Measurements from ENCODE around the gene CRCP.
"Not testable (repeated sequence)": the region's sequence is repeated elsewhere in the genome, so short reads cannot be mapped to it uniquely, and the experiment has no call there.

Gene CRCP

DNA sequence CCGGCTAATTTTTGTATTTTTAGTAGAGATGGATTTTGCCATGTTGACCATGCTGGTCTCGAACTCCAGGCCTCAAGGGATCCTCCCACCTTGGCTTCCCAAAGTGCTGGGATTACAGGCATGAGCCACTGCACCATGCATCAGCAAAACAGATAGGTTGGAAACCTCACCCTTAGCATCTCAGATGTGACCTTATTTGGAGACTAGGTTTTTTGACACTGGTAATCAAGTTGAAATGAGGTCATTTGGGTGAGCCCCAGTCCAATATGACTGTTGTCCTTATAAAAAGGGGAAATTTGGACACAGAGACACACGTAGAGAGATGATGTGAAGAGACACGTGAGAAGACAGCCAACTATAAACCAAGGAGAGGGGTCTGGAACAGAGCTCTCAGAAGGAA is 48.0 kb downstream of the CRCP start:
- DNase-seq = no peak

DNA sequence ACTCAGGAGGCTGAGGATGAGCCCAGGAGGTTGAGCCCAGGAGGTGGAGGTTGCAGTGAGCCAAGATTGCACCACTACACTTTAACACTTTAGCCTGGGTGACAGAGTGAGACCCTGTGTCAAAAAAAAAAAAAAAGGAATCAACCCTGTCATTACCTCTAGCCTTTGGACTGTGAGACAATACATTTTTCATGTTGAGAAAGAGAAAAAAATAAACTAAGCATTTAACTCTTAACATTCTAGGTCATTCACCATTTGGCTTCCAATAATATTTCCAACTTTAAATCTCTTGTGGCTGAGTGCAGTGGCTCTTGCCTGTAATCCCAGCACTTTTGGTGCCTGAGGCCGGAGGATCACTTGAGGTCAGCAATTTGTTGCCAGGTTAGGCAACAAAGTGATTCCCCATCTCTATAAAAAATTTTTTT is 48.6 kb downstream of the CRCP start:
- no peak for DNase-seq

DNA sequence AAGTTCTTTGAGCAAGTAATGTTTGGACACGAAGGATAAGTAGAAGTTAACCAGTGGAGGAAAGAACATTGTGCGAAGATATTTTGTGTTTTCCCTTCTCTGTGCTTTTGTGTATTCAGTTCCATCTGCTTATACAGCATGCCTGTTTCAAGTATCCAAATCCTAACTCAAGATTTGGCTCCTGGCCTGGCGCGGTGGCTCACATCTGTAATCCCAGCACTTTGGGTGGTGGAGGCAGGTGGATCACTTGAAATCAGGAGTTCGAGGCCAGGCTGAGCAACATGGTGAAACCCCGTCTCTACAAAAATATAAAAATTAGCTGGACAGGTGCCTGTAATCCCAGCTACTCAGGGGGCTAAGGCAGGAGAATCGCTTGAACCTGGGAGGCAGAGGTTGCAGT is 49.7 kb downstream of the CRCP start:
- no peak for DNase-seq

DNA sequence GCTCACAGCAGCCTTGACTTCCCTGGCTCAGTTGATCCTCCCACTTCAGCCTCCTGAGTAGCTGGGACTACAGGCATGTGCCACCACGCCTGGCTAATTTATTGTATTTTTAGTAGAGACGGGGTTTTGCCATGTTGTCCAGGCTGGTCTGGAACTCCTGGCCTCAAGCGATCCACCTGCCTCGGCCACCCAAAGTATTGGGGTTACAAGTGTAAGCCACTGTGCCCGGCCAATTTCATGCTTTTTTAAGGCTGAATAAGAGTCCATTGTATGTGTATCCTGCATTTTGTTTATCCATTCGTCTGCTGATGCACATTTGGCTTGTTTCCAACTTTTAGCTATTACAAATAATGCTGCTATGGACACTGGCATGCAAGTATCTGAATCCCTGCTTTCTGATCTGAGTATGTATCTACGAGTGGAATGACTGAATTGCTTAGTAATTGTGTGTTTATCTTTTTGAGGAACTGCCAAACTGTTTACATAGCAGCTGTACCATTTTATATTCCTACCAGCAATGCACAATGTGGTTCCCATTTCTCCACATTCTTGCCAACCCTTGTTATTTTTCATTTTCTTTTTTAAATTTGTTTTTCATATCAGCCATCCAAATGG is 53.2 kb downstream of the CRCP start:
- DNase-seq = no peak

DNA sequence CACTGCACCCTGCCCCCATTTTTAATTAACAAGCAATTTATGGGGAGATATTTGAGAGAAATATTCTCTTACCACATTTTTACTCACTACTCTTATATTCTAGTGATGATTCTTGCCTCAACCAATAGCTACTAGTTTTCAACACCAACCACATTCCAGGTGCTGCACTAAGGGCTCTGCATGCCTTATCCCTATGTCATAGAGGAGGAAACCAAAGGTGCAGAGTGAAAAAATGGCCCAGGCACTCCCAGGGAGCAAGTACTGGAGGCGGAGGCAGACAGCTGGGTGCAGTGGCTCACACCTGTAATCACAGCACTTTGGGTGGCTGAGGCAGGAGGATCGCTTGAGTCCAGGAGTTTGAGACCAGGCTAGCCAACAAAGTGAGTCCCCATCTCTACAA is 55.0 kb downstream of the CRCP start:
- DNase-seq = no peak

DNA sequence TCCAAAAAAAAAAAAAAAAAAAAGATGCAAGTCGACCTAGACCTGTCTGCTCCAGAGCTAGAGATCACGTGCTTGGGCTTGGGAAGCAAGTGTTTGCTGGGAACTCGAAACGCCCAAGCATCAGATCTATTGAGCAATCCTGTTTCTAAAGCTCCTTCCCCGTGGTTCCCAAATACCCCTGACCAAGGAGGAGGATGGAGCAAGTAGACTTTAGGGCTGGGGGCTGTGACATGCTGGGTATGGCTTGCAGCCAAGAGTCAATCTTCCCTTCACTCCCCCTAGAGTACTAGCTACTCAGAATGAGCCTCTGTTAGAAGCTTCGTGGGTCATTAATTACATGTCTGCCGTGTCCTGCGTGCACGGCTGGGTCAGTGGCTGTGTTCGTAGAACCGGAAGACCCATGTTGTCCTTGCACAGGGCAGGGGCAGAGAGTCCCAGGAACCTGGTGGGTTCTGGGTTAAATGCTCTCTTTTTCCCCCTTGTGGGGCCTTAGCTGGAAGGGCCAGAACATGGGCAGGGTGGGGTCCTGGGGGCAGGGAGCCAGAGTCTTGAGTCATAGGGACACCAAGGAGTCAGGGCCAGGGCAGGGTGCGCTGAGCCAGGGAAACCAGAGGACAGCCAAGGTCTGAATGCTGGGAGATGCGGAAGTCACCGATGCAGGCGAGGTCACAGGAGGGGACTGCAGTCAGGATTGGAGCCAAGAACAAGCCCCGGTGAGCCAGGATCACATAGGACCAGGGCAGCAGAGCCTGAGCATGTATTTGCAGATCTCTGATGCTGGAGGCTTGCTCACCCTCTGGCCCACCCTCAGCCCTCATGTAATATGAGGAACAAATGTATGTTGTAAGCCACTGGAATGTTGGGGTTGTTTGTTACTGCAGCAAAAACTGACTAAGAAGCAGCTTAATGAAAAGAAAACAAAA is 55.9 kb downstream of the CRCP start:
- no peak for DNase-seq

DNA sequence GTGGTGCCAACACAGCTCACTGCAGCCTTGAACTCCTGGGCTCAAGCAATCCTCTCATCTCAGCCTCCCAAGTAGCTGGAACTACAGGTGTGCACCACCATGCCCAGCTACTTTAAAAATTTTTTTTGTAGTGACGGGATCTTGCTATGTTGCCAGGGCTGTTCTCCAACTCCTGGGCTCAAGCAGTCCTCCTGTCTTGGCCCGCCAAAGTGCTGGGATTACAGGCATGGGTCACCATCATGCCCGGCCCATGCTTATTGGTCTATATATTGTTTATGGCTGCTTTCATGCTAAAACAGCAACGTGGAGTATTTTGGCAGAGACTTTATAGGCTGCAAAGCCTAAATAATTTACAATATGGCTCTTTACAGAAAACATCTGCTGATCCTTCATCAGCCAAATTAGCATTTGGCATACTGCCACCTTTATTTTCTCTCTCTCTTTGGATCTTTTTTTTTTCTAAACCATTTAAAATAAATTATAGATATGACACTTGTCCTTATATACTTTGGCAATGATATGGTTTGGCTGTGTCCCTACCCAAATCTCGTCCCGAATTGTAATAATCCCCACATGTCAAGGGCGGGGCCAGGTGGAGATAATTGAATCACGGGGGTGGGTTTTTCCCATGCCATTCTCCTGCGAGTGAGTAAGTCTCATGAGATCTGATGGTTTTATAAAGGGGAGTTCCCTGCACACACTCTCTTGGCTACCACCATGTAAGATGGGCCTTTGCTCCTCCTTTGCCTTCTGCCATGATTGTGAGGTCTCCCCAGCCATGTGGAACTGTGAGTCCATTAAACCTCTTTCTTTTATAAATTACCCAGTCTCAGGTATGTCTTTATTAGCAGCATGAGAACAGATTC is 58.1 kb downstream of the CRCP start:
- DNase-seq = peak; percentile 60

DNA sequence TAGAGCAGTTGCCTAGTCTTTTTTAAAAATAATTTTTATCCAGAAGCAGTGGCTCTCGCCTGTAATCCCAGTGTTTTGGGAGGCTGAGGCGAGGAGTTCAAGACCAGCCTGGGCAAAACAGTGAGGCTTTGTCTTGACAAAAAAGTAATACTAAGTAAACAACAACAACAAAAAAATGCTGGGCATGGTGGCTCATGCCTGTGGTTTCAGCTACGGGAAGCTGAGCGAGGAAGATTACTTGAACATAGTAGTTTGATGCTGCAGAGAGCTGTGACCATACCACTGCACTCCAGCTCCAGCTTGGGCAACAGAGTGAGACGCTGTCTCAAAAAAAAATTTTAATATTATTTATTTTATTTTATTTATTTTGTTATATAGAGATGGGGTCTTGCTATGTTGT is 59.2 kb downstream of the CRCP start:
- DNase-seq = no peak

DNA sequence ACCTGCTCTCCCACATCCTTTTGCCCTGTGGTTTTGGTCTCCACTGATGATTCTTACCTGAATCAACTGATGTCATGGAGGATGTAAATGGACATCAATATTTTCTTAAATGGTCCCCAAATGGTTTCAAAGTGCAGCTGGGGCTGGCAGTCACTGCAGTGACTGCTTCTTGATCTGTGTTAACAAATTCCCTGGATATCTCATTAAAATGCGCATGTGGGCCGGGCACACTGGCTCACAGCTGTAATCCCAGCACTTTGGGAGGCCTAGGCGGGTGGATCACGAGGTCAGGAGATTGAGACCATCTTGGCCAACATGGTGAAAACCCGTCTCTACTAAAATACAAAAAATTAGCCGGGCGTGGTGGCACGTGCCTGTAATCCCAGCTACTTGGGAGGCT is 60.4 kb downstream of the CRCP start:
- DNase-seq = not testable (repeated sequence)

DNA sequence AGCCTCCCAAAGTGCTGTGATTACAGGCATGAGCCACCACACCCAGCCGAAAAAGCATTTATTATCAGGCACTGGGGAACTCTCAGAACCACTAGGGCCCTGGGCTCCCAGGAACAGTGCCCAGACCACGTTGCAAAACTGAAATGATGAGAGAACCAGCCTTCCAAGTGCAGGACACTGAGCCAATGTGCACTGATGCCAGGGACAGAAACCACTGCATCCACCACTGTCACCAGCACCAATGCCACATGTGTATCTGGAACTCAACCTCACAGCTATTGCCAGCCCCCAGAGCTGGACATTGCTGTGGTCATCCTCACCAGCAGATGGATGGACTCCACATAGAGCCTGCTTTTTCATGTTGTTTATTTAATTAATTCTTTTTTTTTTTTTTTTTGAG is 62.3 kb downstream of the CRCP start:
- DNase-seq = no peak

DNA sequence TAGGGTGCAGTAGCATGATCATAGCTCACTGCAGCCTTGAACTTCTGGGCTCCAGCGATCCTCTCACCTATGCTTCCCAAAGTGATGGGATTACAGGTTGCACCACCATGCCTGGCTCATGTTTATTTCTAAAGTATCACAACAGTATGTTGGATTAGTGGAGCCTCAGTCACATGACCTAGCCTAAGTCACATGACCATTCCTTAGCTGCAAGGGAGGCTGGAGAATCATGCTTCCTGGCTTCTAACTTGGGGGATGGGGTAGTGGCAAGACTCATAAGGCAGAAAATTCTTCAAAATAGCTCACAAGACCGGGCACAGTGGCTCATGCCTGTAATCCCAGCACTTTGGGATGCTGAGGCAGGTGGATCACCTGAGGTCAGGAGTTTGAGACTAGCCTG is 63.6 kb downstream of the CRCP start:
- DNase-seq = no peak

DNA sequence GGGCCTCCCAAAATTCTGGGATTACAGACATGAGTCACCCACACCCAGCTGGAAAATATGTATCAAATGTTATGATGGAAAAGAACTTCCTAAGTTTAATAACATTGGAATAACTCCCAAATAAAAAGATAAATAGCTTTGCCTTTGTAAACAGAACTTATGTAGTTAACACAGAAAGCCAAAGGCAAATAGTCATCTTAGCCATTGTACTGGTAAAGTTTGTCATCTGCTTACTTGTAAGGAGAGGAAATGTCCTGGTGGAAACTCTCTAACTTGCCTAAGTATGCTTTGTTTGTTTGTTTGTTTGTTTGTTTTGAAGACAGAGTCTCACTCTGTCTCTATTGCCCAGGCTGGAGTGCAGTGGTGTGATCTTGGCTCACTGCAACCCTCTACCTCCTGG is 66.7 kb downstream of the CRCP start:
- DNase-seq = no peak

DNA sequence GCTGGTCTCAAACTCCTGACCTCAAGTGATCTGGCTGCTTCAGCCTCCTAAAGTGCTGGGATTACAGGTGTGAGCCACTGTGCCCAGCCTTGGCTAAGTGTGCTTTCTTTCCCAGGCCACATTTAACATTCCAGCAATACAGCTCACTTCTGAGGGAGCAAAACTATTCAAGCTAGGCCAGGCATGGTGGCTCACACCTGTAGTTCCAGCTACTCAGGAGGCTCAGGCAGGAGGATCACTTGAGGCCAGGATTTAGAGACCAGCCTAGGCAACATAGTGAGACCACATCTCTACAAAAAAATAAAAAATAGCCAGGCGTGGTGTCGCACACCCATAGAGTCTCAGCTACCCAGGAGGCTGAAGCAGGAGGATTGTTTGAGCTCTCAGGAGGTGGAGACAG is 67.2 kb downstream of the CRCP start:
- no peak for DNase-seq

DNA sequence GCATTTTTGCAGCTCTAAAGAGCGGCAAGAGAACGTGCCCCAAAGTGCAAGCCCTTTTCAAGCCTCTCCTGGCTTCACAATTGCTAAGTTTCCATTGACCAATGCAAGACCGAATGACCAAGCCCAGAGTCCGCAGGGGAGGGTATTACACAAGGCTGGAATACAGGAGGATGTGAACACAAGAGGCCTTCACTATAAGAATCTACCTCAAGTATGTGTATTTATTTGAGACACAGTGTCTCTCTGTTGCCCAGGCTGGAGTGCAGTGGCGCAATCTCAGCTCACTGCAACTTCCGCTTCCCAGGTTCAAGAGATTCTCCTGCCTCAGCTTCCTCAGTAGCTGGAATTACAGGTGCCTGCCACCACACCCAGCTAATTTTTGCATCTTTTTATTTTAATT is 68.3 kb downstream of the CRCP start:
- DNase-seq = no peak

DNA sequence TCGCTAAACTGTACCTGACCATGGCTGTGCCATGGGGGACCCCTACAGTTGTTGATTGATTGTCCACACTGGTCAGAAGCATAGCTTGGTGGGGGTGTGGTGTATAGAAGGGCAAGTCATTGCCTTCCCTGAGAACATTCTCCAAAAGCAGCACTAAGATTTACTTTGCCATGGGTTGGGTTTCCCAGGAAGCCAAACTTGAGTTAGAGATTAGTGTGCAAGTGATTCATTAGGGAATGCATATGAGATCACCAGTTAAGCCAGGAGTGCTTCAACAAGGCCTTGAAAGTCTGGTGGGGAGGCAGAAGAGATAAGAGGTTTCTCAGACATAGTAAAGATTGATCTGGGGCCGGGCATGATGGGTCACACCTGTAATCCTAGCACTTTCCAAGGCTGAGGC is 69.1 kb downstream of the CRCP start:
- no peak for DNase-seq

DNA sequence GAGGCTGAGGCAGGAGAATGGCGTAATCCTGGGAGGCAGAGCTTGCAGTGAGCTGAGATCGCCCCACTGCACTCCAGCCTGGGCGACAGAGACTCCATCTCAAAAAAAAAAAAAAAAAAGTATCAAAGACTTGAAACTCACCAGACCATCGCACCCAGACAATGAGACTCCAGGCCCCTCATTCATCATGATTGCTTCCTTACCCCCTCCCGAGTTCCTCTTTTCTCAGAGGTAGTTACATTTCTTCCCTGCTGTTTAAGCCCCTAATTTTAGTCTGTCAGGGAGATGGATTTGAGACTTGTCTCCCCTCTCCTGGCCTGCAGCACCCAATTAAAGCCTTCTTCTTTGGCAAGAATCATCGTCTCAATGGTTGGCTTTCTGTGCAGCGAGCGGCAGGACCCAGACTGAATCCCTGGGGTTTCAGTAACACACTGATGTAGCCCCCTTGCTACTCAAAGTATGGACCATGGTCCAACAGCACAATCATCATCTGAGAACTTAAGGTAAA is 71.1 kb downstream of the CRCP start:
- DNase-seq = no peak

DNA sequence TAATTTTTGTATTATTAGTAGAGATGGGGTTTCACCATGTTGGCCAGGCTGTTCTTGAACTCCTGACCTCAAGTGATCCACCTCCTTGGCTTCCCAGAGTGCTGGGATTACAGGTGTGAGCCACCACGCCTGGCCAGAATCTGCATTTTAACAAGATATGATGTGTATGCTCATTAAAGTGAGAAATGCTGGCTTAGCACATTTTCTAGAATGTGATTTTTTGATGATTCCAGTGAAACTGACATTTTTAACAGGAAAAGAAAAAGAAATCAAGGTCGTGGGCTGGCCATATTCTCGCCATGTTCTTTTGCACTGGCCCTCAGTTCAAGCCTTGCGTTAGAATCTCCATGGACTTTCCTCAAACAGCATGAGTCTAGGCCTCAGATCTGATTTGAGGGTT is 72.3 kb downstream of the CRCP start:
- DNase-seq = no peak

DNA sequence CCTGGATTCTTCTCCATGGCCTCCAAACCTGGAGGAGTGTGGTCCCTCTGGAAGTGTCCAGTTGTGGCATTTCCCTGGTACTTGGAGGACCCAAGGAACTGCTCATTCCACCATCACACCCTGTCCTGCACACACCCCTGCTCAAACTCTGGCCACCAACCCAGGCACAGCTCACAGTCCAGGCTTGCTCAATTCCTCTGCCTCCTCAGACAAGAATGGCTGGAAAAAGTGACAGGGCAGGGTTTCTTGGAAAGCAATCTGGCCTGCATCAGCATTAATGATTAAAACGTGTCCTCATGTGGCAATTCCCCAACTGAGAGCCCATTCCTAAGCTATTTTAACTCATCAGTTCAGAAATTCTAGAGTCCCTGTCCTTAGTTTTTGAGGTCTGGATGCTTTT is 73.3 kb downstream of the CRCP start:
- no peak for DNase-seq

DNA sequence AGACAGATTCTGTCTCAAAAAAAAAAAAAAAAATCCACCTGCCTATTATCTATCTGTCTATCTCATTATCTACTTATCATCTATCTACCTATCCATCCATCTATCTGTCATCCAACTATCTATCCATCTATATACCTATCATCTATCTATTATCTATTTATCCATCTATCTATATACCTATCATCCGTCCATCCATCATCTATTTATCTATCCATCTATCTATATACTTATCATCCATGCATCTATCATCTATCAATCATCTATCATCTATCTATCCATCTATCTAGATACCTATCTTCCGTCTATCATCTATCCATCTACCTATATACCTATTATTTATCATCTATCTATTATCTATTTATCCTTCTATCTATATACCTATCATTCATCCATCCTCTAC is 74.0 kb downstream of the CRCP start:
- DNase-seq = no peak

DNA sequence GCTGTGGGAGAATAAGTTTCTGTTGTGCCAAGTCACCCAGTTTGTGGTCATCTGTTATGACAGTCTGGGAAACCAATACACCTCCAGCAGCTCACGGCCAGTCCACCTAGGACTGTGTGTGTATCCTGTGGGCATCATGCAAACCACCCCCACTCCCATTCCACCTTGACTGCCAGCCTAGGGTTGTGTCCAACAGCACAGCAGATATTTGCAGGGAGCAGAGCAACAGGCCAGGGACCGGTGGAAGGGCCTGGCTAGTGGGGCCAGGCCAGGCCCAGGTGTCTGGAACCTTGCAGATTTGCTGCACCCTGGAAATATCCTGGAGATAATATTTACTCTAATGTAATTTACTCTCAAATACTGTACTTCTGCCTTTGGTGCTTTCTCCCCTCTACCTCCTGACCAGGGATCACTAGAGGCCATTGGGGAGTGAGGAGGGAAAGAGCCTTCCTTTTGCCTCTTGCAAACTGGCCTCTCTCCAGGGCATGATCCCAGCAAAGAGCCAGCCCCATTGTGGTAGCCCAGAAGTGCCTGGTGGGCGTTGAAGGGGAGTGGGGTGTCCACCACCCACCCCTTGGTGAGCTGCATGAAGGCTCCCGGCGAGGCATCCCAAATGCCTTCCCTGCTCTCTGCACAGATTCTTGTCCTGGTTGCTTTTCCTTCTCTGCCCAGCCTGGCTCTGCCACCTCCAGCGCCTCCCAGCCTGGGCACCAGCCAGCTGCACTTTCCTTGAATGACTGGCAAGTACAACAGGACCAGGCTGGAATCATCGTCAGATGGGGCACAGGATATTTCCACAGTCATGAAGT is 75.3 kb downstream of the CRCP start:
- no peak for DNase-seq

DNA sequence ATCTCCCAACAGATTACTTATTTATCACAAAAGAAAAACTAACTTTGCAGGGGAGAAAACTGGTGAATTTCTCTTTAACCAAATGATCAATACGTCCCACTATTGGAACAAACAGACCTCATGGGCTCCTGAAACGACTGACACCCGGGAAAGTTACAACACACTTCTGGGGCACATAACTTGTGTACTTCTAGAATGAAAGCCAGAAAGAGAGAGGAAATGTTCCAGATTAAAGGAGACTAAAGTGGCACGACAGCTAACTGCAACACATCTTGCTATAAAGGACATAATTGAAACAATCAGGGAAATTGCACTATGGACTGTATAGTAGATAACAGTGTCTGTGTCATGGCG is 75.8 kb downstream of the CRCP start:
- DNase-seq = no peak

DNA sequence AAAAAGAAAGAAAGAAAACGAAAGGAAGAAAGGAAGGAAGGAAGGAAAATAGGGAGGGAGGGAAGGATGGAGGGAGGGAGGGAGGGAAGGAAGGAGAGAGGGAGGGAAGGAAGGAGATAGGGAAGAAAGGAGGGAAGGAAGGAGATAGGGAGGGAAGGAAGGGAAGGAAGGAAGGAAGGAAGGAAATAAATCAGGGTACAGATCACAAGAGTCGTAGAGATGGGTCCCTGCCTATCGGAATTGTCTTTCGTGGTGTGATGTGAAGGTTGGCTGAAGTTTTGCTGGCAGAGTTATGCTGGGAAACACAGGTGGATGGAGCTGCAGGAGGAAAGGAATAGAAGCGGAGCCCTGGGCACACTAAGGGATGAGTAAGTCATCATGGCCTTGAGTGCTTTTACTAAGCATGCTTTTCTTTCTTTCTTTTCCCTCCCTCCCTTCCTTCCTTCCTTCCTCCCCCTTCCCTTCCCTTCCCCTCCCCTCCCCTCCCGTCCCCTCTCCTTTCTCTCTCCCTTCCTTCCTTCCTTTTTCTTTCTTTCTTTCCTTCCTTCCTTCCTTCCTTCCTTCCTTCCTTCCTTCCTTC is 78.6 kb downstream of the CRCP start:
- no peak for DNase-seq
